WI38 (cell line): Measurements from ENCODE around the gene CDC23.

Source experiments
- H3K4me3 ChIP-seq: 2 replicates; pipeline ENCODE4 v1.5.1; 2011; ENCODE audit warnings: low read depth, mild to moderate bottlenecking, control low read depth, low read length
- TF ChIP-seq, protein P1 (sequence below): IDR thresholded peaks from 2 replicates; pipeline ENCODE4 v1.5.1; 2012; ENCODE audit warnings: low read depth, mild to moderate bottlenecking, control low read depth, low read length

CDC23 gene

DNA sequence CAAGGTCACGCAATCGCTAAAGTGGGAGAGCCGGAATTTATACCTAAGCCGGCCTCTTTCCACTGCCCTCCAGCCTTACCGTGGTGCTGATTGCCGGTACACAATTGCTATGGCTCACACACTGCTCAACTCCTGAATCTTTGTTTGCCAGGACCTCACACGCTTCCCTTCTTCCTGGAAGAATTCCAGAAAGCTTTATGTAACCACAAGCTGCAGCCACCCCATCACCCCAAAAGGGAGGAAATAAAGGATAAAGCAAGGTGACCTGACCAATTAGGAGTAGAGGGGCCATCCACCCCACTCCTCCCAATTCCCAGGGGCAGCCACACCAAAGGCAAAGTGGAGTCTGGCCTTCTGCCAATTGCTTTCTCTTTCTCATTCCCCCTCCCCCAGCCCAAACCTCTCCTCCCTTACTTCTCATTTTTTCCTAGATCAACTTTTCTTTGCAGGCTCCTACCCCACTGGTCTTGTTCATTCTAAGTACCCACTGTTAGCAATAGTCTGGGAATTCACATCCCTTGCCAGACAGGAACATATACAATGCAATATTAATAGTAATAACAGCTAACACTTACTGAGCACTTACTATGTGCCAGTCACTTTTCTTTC, 18.0 kb upstream of the CDC23 start:
- TF ChIP-seq, protein P1, sequence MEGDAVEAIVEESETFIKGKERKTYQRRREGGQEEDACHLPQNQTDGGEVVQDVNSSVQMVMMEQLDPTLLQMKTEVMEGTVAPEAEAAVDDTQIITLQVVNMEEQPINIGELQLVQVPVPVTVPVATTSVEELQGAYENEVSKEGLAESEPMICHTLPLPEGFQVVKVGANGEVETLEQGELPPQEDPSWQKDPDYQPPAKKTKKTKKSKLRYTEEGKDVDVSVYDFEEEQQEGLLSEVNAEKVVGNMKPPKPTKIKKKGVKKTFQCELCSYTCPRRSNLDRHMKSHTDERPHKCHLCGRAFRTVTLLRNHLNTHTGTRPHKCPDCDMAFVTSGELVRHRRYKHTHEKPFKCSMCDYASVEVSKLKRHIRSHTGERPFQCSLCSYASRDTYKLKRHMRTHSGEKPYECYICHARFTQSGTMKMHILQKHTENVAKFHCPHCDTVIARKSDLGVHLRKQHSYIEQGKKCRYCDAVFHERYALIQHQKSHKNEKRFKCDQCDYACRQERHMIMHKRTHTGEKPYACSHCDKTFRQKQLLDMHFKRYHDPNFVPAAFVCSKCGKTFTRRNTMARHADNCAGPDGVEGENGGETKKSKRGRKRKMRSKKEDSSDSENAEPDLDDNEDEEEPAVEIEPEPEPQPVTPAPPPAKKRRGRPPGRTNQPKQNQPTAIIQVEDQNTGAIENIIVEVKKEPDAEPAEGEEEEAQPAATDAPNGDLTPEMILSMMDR: no peak
- no peak overlapping the region for H3K4me3 ChIP-seq

DNA sequence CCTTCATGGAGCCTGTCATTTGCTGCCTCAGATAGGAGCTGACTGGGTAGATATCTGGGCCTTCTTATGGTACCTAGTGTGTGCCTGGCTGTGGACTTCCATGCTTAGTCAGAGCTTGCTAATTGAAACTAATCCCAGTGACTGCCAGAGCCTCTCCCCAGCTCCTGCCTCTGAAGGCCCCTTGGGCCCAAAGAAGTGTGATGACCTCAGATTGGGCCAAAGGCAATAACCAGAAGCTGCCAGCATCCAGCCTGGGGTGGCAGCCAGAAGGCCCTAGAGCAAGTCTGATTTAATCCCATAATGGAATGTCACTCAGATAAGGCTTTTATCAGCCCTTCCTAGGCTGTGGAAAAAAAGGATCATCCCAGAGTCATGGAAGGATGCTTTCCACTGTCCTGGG, 17.1 kb upstream of the CDC23 start:
- TF ChIP-seq, protein P1: no peak
- H3K4me3 ChIP-seq: no peak overlapping the region

DNA sequence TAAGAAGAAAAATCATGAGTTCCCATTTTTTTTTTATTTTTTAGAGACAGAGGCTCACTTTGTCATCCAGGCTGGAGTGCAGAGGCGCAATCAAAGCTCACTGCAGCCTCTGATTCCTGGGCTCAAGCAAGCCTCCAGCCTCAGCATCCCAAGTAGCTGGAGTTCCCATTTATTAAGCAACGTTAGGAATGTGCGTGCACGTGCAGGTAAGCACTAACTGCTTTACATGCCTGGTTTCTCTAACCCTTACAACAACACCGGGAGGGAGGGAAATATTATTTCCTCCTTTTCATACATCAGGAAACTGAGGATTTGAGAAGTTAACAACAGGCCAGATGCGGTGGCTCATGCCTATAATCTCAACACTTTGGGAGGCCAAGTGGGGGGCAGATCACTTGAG, 16.3 kb upstream of the CDC23 start:
- H3K4me3 ChIP-seq: no peak overlapping the region
- TF ChIP-seq, protein P1: no peak

DNA sequence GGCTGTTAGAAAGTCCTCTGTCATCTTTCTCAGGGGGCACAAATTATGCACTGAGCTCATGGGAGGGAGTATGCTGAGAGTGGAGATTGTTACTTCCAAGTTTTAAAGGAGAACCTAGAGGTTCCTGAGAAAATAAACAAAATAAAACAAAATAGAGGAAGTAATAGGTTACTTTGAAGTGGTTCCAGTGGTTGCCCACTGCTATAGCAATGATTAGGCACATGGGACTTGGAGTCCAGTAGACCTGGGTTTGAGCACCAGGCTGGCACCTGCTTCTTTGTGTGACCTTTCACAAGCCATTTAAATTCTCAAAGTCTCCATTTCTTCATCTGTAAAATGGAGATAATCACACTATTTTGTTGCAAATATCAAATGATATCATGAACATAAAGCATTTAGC, 13.8 kb upstream of the CDC23 start:
- no peak overlapping the region for H3K4me3 ChIP-seq
- TF ChIP-seq, protein P1: no peak

DNA sequence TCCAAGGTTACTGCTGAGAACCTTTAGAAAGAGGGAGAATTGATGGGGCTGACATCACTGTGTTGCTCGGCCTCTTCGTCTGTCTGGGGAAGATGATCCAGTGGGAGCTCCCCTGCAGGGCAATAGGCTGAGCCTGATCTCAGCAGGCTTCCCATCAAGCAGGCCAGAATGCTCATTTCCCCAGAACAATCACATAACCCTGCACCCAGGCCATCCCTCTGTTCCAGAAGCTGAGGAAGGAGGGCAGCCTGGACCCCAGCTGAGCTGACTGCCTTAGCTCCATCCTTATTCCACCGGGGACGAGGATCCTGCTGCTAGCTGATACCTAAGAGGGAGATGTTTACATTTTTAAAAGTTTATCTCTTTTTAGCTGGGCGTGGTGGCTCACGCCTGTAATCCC, 11.6 kb upstream of the CDC23 start:
- H3K4me3 ChIP-seq: no peak overlapping the region
- TF ChIP-seq, protein P1: no peak

DNA sequence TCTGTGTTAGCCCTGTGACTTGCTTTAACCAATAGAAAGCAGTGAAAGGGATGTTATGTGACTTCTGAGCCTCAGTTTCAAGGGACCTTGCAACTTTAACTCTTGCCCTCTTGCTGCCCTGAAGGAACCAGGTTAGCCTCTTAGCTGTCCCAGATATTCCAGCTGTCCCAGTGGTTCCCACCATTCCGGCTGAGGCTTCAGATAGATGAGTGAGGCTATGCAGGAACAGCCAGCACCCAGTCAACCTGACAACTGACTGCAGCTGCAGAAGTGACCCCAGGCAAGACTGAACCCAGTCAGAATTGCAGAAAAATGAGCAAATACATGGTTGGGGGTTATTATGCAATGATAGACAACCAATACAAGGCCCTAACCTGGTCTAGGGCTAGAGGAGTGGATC, 10.4 kb upstream of the CDC23 start:
- no peak overlapping the region for H3K4me3 ChIP-seq
- TF ChIP-seq, protein P1: no peak

DNA sequence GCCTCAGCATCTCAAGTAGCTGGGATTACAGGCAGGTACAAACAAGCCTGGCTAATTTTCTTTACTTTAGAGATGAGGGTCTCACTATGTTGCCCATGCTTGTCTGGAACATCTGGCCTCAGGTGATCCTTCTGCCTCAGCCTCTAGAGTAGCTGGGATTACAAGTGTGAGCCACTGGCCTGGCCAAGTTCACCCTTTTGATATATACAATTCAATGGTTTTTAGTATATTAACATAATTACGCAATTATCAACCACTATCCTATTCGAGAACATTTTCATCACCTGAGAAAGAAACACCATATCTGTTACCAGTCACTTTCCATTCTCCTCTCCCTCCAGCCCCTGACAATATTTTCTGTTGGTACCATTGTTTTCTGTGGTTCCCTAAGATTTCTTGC, 3.7 kb upstream of the CDC23 start:
- no peak overlapping the region for H3K4me3 ChIP-seq
- TF ChIP-seq, protein P1: no peak
